ENCODE results near the gene TSC2. TPM values are rescaled to one million over a fixed set of nuclear protein-coding genes. Genes with fewer than 3 reads are reported as not detected.
"Not testable (repeated sequence)": the region's sequence is repeated elsewhere in the genome, so short reads cannot be mapped to it uniquely, and the experiment has no call there.

TSC2 gene
- total RNA-seq, 1 experiment from 2014 or later: 59.3 TPM

DNA sequence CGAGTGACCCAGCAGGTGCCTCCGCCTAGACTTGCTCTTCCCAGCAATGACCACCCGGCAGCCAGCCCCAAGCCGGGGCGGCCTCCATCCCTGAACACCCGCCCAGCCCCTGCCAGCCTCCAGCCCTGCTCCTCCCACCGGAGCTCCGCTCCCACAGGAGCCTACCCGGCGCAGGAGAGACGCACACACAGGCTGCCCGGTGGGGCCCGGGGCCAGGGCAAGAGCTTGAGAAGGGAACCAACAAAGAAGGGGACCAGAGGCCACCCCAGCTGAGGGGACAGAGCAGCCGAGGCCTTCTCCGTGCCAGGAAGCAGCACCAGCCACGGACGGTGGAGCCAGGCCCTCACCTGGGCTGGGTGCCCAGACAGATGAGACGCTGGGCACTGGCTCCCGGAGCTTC, 74.1 kb downstream of the TSC2 start:
- DNase-seq (no peak), ATAC-seq (no peak)
- no peaks in the 10 kb centered on the region for H3K9me2 ChIP-seq (replicated peaks; ENCODE audit: low read length)
- peaks cover 5% of the 10 kb centered on the region for H3K79me2 ChIP-seq (ENCODE audit: low read length)
- ChIA-PET POLR2A (ENCODE audit: unreplicated experiment) (no interaction called here), CTCF (no interaction called here)
- intact Hi-C loops (cut with micrococcal nuclease): no loop called here
- H4K20me1 ChIP-seq (ENCODE audit: low read length): no peaks in the 10 kb centered on the region
- H3K4me1 ChIP-seq (ENCODE audit: insufficient read depth, low read length): no peaks in the 10 kb centered on the region
- H3K4me2 ChIP-seq (ENCODE audit: low read length): no peak overlapping the region
- no TSS peak for BruUV-seq (replicated peaks)
- H3K27ac ChIP-seq (ENCODE audit: low read length): no peak overlapping the region
- no peaks in the 10 kb centered on the region for H3K36me3 ChIP-seq (ENCODE audit: low read depth, low read length)
- H2AFZ ChIP-seq (ENCODE audit: low read length): no peak overlapping the region
- H3K27me3 ChIP-seq (ENCODE audit: low read length): no peaks in the 10 kb centered on the region
- H3K9me3 ChIP-seq (ENCODE audit: low read length): no peaks in the 10 kb centered on the region
- no peak for TF ChIP-seq EZH2 (IDR thresholded peaks at IDR 0.05; ENCODE audit: low read length, unreplicated experiment)
- TF ChIP-seq, protein P1, sequence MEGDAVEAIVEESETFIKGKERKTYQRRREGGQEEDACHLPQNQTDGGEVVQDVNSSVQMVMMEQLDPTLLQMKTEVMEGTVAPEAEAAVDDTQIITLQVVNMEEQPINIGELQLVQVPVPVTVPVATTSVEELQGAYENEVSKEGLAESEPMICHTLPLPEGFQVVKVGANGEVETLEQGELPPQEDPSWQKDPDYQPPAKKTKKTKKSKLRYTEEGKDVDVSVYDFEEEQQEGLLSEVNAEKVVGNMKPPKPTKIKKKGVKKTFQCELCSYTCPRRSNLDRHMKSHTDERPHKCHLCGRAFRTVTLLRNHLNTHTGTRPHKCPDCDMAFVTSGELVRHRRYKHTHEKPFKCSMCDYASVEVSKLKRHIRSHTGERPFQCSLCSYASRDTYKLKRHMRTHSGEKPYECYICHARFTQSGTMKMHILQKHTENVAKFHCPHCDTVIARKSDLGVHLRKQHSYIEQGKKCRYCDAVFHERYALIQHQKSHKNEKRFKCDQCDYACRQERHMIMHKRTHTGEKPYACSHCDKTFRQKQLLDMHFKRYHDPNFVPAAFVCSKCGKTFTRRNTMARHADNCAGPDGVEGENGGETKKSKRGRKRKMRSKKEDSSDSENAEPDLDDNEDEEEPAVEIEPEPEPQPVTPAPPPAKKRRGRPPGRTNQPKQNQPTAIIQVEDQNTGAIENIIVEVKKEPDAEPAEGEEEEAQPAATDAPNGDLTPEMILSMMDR (conservative IDR thresholded peaks at IDR 0.05; ENCODE audit: low read depth, low read length): no peak
- no peak for TF ChIP-seq EZH2phosphoT487 (IDR thresholded peaks at IDR 0.05; ENCODE audit: borderline replicate concordance, low read length)
- H3K9ac ChIP-seq (ENCODE audit: low read length): no peak overlapping the region
- no peak overlapping the region for H3K4me3 ChIP-seq (ENCODE audit: low read length)
- H3F3A ChIP-seq (ENCODE audit: low read length, unreplicated experiment): no peaks in the 10 kb centered on the region

DNA sequence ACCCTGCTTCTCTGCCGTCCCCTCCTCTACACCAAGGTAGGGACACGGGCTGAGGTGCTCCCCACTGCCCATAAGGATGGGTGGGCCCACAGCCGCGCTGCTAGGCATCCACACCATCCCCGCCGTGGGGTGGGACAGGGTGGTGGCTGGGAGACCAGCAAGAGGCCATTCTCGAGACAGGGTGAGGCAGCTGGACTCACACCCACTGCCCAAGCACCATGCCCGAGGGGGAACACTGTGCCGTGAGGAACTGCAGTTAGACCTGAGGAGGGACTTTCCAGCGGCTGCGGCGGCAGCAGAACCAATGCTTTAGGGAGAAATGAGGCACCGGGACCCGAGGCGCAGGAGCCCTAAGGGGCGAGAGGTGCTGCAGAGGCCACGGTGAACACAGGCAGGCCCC, 74.6 kb downstream of the TSC2 start:
- H3K9me3 ChIP-seq (ENCODE audit: low read length): no peaks in the 10 kb centered on the region
- no peaks in the 10 kb centered on the region for H3K27me3 ChIP-seq (ENCODE audit: low read length)
- peaks cover 10% of the 10 kb centered on the region for H3K79me2 ChIP-seq (ENCODE audit: low read length)
- no peak overlapping the region for H3K9ac ChIP-seq (ENCODE audit: low read length)
- H3K4me1 ChIP-seq (ENCODE audit: insufficient read depth, low read length): no peaks in the 10 kb centered on the region
- H3K9me2 ChIP-seq (replicated peaks; ENCODE audit: low read length): no peaks in the 10 kb centered on the region
- TF ChIP-seq, protein P1 (conservative IDR thresholded peaks at IDR 0.05; ENCODE audit: low read depth, low read length): no peak
- no peak for TF ChIP-seq EZH2 (IDR thresholded peaks at IDR 0.05; ENCODE audit: low read length, unreplicated experiment)
- no peak for TF ChIP-seq EZH2phosphoT487 (IDR thresholded peaks at IDR 0.05; ENCODE audit: borderline replicate concordance, low read length)
- H4K20me1 ChIP-seq (ENCODE audit: low read length): no peaks in the 10 kb centered on the region
- BruUV-seq (replicated peaks): no TSS peak
- CTCF ChIA-PET: no interaction called here
- ATAC-seq (no peak), DNase-seq (no peak)
- intact Hi-C loops (cut with micrococcal nuclease): no loop called here
- no peak overlapping the region for H3K4me3 ChIP-seq (ENCODE audit: low read length)
- no peaks in the 10 kb centered on the region for H3K36me3 ChIP-seq (ENCODE audit: low read depth, low read length)
- H3K27ac ChIP-seq (ENCODE audit: low read length): no peak overlapping the region
- no peaks in the 10 kb centered on the region for H3F3A ChIP-seq (ENCODE audit: low read length, unreplicated experiment)
- POLR2A ChIA-PET (ENCODE audit: unreplicated experiment): no interaction called here
- no peak overlapping the region for H3K4me2 ChIP-seq (ENCODE audit: low read length)
- no peak overlapping the region for H2AFZ ChIP-seq (ENCODE audit: low read length)

DNA sequence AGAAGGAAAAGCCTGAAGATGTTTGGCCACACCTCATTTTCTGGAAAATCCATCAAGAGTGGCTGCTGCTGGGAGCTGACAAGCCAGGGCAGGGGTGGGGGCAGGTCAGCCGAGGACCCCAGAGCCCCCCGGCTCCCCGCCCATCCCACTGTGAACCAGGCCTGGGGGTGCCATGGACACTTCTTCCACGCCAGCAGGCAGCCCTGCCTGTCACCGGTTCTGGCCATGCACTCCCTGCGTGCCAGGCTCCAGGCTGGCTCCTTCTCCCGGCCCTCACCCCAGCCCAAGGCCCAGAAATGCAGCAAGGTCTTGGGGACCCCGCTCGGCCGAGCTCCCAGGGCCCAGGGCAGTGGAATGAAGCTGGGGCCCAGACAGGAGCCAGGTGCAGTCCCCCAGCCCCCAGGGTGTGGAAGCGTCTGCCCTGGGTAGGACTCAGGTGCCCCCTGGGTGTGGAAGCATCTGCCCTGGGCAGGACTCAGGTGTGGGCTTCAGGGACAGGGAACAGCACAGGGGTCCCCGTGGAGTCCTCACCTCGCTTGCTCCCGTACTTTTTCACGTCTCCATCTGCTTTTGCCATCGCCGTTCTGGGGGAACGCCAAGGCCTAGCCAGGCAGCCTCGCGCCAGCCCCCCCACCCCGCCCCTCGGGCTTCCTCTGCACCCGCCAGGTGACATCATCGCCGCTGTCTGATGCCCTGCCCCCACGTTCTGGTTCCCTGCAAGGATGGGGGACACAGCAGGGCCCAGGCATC, 75.3 kb downstream of the TSC2 start:
- H3K9me2 ChIP-seq (replicated peaks; ENCODE audit: low read length); H4K20me1 ChIP-seq (ENCODE audit: low read length); H3K79me2 ChIP-seq (ENCODE audit: low read length); BruUV-seq (replicated peaks); DNase-seq; CTCF ChIA-PET; H3K9ac ChIP-seq (ENCODE audit: low read length); H3K27ac ChIP-seq (ENCODE audit: low read length); H3K4me3 ChIP-seq (ENCODE audit: low read length); intact Hi-C loops (cut with micrococcal nuclease); H3F3A ChIP-seq (ENCODE audit: low read length, unreplicated experiment); H3K9me3 ChIP-seq (ENCODE audit: low read length); H3K4me1 ChIP-seq (ENCODE audit: insufficient read depth, low read length); H3K27me3 ChIP-seq (ENCODE audit: low read length); H2AFZ ChIP-seq (ENCODE audit: low read length); H3K4me2 ChIP-seq (ENCODE audit: low read length); ATAC-seq; H3K36me3 ChIP-seq (ENCODE audit: low read depth, low read length): not testable (repeated sequence)
- POLR2A ChIA-PET (ENCODE audit: unreplicated experiment): interaction anchor here (0.6 kb wide), 1 partner anchor 32 kb away, joined by 3 read pairs; no protein-coding TSS in a partner anchor

DNA sequence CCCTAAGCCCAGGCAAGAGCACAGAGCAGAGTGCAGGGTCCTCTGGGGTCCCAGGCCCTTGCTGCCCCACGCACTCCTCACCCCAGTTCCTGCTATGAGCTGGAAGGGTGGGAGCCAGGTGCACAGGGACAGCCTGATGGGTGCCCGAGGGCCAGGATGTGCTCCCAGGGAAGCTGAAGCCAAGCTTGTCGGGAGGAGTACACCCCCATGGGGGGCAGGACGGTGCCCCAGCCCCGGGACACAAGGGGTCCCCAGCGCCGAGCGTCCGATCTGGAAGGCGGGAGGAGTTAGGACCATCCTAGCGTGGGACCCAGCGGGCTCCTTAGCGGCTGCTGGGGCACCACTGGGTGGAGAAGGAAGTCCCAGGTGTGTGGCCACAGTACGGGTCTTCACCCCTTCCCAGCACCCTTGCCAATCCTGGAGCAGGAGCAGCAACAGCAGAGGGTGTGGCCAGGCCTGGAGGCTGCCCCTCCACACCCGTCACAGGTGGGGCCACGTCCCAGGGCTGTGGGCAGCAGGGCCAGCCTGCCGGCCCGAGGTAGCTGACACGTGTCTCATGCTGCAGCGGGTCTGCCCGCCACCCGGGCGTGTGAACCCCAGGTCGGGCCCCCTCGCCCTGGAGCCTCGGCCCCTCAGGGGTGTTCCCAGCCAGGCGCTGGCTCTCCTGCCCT, 76.1 kb downstream of the TSC2 start:
- intact Hi-C loops (cut with micrococcal nuclease); H3K9me2 ChIP-seq (replicated peaks; ENCODE audit: low read length); H3K79me2 ChIP-seq (ENCODE audit: low read length); CTCF ChIA-PET; H3F3A ChIP-seq (ENCODE audit: low read length, unreplicated experiment); ATAC-seq; H3K27ac ChIP-seq (ENCODE audit: low read length); H3K4me2 ChIP-seq (ENCODE audit: low read length); H3K9me3 ChIP-seq (ENCODE audit: low read length); DNase-seq; H3K9ac ChIP-seq (ENCODE audit: low read length); H4K20me1 ChIP-seq (ENCODE audit: low read length); H3K4me1 ChIP-seq (ENCODE audit: insufficient read depth, low read length); H3K27me3 ChIP-seq (ENCODE audit: low read length); H2AFZ ChIP-seq (ENCODE audit: low read length); H3K4me3 ChIP-seq (ENCODE audit: low read length); H3K36me3 ChIP-seq (ENCODE audit: low read depth, low read length); BruUV-seq (replicated peaks): not testable (repeated sequence)
- POLR2A ChIA-PET (ENCODE audit: unreplicated experiment): interaction anchor here (0.6 kb wide), 1 partner anchor 31 kb away, joined by 3 read pairs; no protein-coding TSS in a partner anchor

DNA sequence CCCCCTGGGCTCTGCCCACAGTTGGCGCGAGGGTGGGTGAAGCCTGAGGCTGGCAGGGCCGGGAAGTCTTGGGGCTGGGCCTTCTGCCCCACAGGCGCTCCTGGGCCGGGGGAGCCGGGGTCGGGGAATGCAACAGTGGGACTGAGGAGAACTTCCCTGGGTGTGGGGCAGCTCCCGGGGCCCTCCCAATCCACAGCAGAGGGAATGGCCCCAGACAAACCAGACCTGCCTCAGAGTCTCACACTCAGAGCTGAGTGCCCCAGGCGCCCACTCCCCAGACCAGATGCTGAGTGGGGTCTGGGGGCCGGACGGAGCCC, 76.5 kb downstream of the TSC2 start:
- DNase-seq; BruUV-seq (replicated peaks); H3K4me3 ChIP-seq (ENCODE audit: low read length); H3K9me3 ChIP-seq (ENCODE audit: low read length); ATAC-seq; H2AFZ ChIP-seq (ENCODE audit: low read length); H3F3A ChIP-seq (ENCODE audit: low read length, unreplicated experiment); H3K9ac ChIP-seq (ENCODE audit: low read length); H3K4me1 ChIP-seq (ENCODE audit: insufficient read depth, low read length); H4K20me1 ChIP-seq (ENCODE audit: low read length); H3K27ac ChIP-seq (ENCODE audit: low read length); H3K9me2 ChIP-seq (replicated peaks; ENCODE audit: low read length); POLR2A ChIA-PET (ENCODE audit: unreplicated experiment); CTCF ChIA-PET; H3K79me2 ChIP-seq (ENCODE audit: low read length); H3K27me3 ChIP-seq (ENCODE audit: low read length); H3K36me3 ChIP-seq (ENCODE audit: low read depth, low read length); intact Hi-C loops (cut with micrococcal nuclease); H3K4me2 ChIP-seq (ENCODE audit: low read length): not testable (repeated sequence)

Measured in PC-3 (cell line).